Activated T-helper 17 cell treated with anti-CD3 and anti-CD28 coated beads, Interleukin-2, amount 50 U/mL, for 72 hours (primary cell): ENCODE measurements around the gene CALCB. TPM values are rescaled to one million over a fixed set of nuclear protein-coding genes. Genes with fewer than 3 reads are reported as not detected.

Experiments
- ATAC-seq: fragments of 150-1000 bp; cut with Tn5 transposase; replicated peaks from 2 replicates; pipeline ENCODE4 v1.10.0; 2021; ENCODE audit warnings: mild to moderate bottlenecking, moderate library complexity
- H3K27ac Mint-ChIP-seq: one replicate; pipeline ENCODE4 v1.8.0; 2022; ENCODE audit warnings: mixed read lengths
- H3K27me3 Mint-ChIP-seq: one replicate; pipeline ENCODE4 v1.8.0; 2022; ENCODE audit warnings: mixed read lengths
- H3K36me3 Mint-ChIP-seq: one replicate; pipeline ENCODE4 v1.8.0; 2022; ENCODE audit warnings: low read depth, mild to moderate bottlenecking, mixed read lengths
- H3K4me1 Mint-ChIP-seq: one replicate; pipeline ENCODE4 v1.8.0; 2022; ENCODE audit warnings: mixed read lengths
- H3K4me3 Mint-ChIP-seq: one replicate; pipeline ENCODE4 v1.8.0; 2022; ENCODE audit warnings: mild to moderate bottlenecking, mixed read lengths
- H3K9me3 Mint-ChIP-seq: one replicate; pipeline ENCODE4 v1.8.0; 2022; ENCODE audit warnings: mixed read lengths
- total RNA-seq, 2 donors: library from RNA; stranded (reverse); gene quantifications; one replicate each; pipeline ENCODE4 v1.2.3, GENCODE V29; 2022

CALCB gene
- total RNA-seq, 2 donors from 2014 or later: 0.56 to 1.3 TPM

GRCh38 chr11:15101072-15101709 lies 27.8 kb downstream of the CALCB start:
- ATAC-seq: peak; percentile 57
- Mint-ChIP-seq H3K4me3 (no peak overlapping the region), H3K4me1 (no peaks in the 10 kb centered on the region), H3K27ac (no peak overlapping the region), H3K27me3 (peaks cover 4% of the 10 kb centered on the region), H3K9me3 (no peaks in the 10 kb centered on the region), H3K36me3 (no peaks in the 10 kb centered on the region)

- Mint-ChIP-seq H3K4me3 (no peak overlapping the region), H3K27ac (no peak overlapping the region)
- ATAC-seq: no peak
Measured at GRCh38 chr11:15104166-15104565, 30.8 kb downstream of the CALCB start.

DNA sequence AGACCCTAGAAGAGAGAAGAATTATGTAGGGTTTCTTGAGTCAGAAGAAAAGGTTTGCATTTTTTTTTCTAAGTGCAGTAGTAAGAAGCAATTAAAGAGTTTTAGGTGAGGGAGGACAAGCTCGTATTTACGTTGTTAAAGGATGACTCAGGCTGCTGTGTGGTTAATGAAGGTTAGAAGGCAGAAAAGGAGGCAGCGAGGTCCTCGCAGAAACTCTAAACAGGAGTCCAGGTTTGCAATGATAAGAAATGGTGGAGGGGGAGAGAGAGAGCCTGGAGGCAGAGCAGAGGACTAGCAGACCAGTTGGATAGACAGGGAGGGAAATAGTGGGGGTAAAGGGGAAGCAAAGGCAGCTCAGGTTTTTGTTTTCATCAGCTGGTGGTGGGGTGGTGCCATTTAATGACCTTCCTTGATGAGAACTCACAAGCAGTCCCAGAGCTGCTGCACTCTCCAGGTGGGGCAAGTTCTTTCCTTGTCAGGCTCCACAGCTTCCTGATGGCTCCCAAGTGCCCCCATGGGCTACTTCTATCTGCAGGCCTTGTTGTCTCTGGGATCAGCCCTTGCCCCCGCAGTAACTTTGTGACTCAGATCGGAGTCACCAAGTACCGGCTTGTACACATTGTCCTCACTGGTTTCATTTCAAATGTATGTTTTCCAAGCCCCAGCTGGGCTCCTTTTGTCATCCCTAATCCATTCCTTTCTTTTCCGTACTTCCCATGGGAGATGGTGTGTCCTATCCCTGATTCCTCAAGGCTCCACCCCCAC lies 33.0 kb downstream of the CALCB start:
- Mint-ChIP-seq H3K4me3 (no peak overlapping the region), H3K4me1 (no peaks in the 10 kb centered on the region), H3K36me3 (no peaks in the 10 kb centered on the region), H3K9me3 (no peaks in the 10 kb centered on the region), H3K27ac (no peak overlapping the region), H3K27me3 (no peaks in the 10 kb centered on the region)
- ATAC-seq: no peak

More at GRCh38 chr11:15104166-15104565, 30.8 kb downstream of the CALCB start:
- Mint-ChIP-seq H3K27me3 (no peaks in the 10 kb centered on the region), H3K36me3 (no peaks in the 10 kb centered on the region), H3K4me1 (no peaks in the 10 kb centered on the region), H3K9me3 (no peaks in the 10 kb centered on the region)

DNA sequence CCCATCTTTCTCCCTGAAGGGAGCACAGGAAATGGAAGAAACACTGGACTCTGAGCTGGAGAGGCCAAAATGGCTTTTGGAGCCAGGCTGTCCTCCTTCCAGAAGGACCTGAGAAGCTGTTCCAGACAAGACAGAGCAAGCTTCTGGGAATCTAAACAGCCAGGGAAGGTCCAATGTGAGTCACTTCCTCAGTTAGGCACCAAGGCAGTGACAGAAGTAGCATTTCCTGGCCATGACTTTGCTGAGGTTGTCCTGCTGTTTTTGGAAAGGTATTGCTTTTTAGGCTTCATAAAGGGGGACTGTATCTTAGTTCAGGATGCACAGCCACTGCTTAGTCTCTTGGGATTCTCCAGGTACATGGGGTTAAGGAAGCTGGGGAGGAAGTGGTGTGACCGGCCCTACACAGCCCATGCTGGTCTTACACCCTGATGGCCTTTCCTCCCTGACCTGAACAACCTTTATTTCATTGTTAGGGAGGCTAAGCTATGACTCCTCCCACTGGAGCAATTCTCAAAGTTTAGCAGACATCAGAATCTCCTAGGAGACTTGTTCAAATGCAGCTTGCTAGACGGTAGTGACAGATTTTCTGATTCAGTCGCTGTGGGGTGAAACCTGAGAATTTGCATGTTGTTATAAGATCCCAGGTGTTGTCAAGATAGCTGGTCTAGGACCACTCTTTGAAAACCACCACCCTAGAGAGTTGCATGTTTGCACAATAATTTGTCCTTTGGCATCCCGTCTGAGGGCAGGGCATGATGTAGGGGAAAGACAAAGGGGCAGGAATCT lies 34.5 kb downstream of the CALCB start:
- ATAC-seq: no peak
- Mint-ChIP-seq H3K9me3 (no peaks in the 10 kb centered on the region), H3K27ac (no peak overlapping the region), H3K4me1 (no peaks in the 10 kb centered on the region), H3K4me3 (no peak overlapping the region), H3K27me3 (no peaks in the 10 kb centered on the region), H3K36me3 (no peaks in the 10 kb centered on the region)

DNA sequence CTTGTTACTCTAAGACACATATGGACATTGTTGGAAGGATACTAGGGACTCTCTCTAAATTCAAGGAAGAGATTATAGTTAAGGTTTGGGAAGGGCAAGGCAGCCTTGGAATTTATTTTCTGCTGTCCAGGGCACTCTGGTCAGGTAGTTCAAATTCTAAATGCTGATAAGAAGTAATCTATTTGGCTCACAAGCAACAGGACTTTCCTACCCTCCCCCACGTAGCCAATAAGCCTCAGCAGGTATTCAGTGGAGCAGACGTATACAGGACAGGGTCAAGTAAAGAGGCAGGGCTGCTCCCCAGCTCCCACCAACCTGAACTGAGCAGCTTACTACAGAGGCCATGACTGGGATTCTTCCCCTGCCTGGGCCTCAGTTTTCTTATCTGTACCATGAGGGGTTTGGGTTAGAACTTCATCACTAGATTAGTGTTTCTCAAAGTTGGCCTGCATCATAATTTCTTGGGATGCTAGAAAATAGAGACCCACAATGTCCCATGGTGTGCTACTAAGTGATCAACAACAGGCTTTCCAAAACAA lies 35.3 kb downstream of the CALCB start:
- ATAC-seq: no peak
- Mint-ChIP-seq H3K27ac (no peak overlapping the region), H3K4me1 (peaks cover 2% of the 10 kb centered on the region), H3K9me3 (no peaks in the 10 kb centered on the region), H3K36me3 (no peaks in the 10 kb centered on the region), H3K4me3 (no peak overlapping the region), H3K27me3 (peaks cover 3% of the 10 kb centered on the region)

DNA sequence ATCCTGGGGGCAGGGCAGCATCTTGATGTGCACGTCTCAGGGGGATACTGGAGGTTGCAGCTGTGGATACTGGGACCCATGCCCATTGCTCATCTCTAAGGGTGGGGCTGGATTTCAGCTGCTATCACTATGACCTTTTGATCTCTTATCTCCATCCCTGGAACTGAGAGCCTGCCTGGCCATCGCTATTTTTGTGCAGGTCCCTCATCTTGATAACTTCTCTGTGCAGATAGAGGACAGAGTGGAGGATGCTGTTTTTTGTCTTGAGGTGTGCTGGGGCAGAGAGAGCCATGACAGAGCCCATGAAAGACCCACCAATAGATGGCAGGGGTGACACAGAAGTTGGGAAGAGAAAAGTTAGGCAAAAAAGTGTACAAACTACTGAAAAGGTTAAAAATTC lies 36.2 kb downstream of the CALCB start:
- no peak for ATAC-seq
- Mint-ChIP-seq H3K4me3 (no peak overlapping the region), H3K4me1 (peaks cover 5% of the 10 kb centered on the region), H3K9me3 (no peaks in the 10 kb centered on the region), H3K36me3 (no peaks in the 10 kb centered on the region), H3K27me3 (peaks cover 8% of the 10 kb centered on the region), H3K27ac (no peak overlapping the region)

DNA sequence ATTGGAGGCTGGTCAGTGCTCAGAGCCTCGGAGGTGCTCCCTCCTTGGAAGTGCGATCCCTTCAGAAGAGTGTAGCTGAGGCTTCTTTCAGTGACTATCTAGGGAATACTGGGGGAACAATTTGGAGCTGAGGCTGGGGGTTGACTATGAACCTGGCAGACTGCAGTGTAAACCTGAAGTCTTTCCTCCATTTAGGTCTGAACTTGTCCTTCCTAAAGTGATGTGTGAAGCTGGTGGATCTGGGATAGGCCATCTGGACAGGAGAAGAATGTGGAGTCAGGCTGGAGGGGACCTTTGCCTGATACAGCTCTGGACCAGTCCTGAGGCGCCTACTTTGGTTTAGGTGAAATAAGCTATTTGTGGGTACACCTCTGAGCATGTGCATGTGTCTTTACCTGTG lies 37.8 kb downstream of the CALCB start:
- Mint-ChIP-seq H3K4me3 (no peak overlapping the region), H3K27ac (no peak overlapping the region), H3K9me3 (no peaks in the 10 kb centered on the region), H3K4me1 (peaks cover 9% of the 10 kb centered on the region), H3K36me3 (no peaks in the 10 kb centered on the region), H3K27me3 (peaks cover 18% of the 10 kb centered on the region)
- no peak for ATAC-seq

GRCh38 chr11:15112131-15112541 lies 38.7 kb downstream of the CALCB start:
- H3K27me3 Mint-ChIP-seq: peaks cover 25% of the 10 kb centered on the region
- no peaks in the 10 kb centered on the region for H3K36me3 Mint-ChIP-seq
- peaks cover 9% of the 10 kb centered on the region for H3K4me1 Mint-ChIP-seq
- H3K4me3 Mint-ChIP-seq: no peak overlapping the region
- H3K9me3 Mint-ChIP-seq: no peaks in the 10 kb centered on the region
- ATAC-seq: no peak
- no peak overlapping the region for H3K27ac Mint-ChIP-seq

DNA sequence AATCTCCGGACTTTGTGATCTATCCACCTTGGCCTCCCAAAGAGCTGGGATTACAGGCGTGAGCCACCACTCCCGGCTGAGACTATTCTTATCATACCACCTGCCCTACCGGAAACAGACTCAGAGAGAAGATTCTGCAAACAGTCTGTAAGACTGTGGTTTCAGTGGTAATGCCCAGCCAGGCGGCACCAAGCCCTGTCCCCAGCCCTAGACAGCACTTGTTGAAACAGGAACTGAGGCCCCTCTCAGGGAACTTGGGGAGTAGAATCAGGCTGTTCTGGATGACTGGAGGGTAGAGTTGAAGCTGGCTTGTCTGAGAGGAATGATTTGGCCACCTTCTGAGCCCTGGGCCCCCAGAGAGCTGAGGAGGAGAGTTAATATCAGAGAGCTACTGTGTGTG lies 40.0 kb downstream of the CALCB start:
- ATAC-seq: peak; percentile 38
- Mint-ChIP-seq H3K36me3 (no peaks in the 10 kb centered on the region), H3K4me3 (peak overlapping the region; percentile 31), H3K9me3 (no peaks in the 10 kb centered on the region), H3K27me3 (peaks cover 33% of the 10 kb centered on the region), H3K4me1 (peaks cover 9% of the 10 kb centered on the region), H3K27ac (no peak overlapping the region)

GRCh38 chr11:15114501-15115475 lies 41.4 kb downstream of the CALCB start, which contains the start of gene INSC:
Gene INSC (plus strand): TSS chr11:15114923. CDS start chr11:15149175, 34,252 bp downstream.
- peaks cover 33% of the 10 kb centered on the region for H3K27me3 Mint-ChIP-seq
- no peak for ATAC-seq
- H3K9me3 Mint-ChIP-seq: no peaks in the 10 kb centered on the region
- no peak within 1 kb of the TSS for H3K27ac Mint-ChIP-seq
- no peaks in the 10 kb centered on the region for H3K36me3 Mint-ChIP-seq
- peak within 1 kb of the TSS; percentile 31 for H3K4me3 Mint-ChIP-seq
- H3K4me1 Mint-ChIP-seq: peaks cover 9% of the 10 kb centered on the region

DNA sequence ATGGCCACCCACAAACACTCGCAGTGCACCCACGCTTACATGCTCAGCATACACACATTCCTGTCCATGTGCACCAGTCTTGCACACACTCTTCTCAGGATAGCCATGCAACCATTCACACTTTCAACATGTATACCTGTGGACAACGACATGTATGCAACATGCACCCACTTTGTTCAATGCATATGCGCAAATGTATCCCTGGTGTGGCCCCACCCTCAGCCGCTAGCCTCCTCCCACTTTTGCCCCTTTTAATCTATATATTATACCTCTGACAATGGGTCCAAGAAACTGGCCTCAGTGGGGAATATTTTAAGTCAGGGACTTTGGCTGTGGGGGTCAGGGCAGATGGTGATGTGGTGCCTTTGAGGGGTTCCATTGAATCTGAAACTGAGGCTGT lies 42.3 kb downstream of the CALCB start:
- Mint-ChIP-seq H3K4me1 (peaks cover 9% of the 10 kb centered on the region), H3K9me3 (no peaks in the 10 kb centered on the region), H3K4me3 (no peak overlapping the region), H3K27me3 (peaks cover 38% of the 10 kb centered on the region), H3K27ac (no peak overlapping the region), H3K36me3 (no peaks in the 10 kb centered on the region)
- no peak for ATAC-seq

- Mint-ChIP-seq H3K4me3 (no peak overlapping the region), H3K27ac (no peak overlapping the region), H3K9me3 (no peaks in the 10 kb centered on the region), H3K36me3 (no peaks in the 10 kb centered on the region), H3K4me1 (peaks cover 9% of the 10 kb centered on the region), H3K27me3 (peaks cover 44% of the 10 kb centered on the region)
- ATAC-seq: no peak
Measured at GRCh38 chr11:15117751-15118150, 44.4 kb downstream of the CALCB start.

GRCh38 chr11:15118431-15118830 lies 45.0 kb downstream of the CALCB start:
- Mint-ChIP-seq H3K36me3 (no peaks in the 10 kb centered on the region), H3K4me1 (peaks cover 9% of the 10 kb centered on the region), H3K27me3 (peaks cover 50% of the 10 kb centered on the region), H3K4me3 (no peak overlapping the region), H3K9me3 (no peaks in the 10 kb centered on the region), H3K27ac (no peak overlapping the region)
- peak; percentile 83 for ATAC-seq
